ENCODE measurements around the gene ARPC2. TPM values are rescaled to one million over a fixed set of nuclear protein-coding genes. Genes with fewer than 3 reads are reported as not detected.
A peak's percentile ranks its signal among the peaks of the same experiment; 100 is the strongest.

The ARPC2 gene
- polyA plus RNA-seq, 1 donor (not counting 4 experiments of a cell fraction or from before 2014, with no cell fraction given): 1,121 TPM

- DNase-seq (ENCODE audit: low read depth, low spot score) (no peak), FAIRE-seq (no peak)
- no peaks in the 10 kb centered on the region for H3K9me3 ChIP-seq (ENCODE audit: control insufficient read depth, low read depth, low read length)
- peak overlapping the region; percentile 94 for H3K9ac ChIP-seq (ENCODE audit: control insufficient read depth, extremely low read depth, insufficient read depth, low read length)
- peaks cover 39% of the 10 kb centered on the region for H3K4me1 ChIP-seq (ENCODE audit: control insufficient read depth, extremely low read depth, insufficient read depth, low read length)
- peak overlapping the region; percentile 92 for H3K27ac ChIP-seq (ENCODE audit: control insufficient read depth, insufficient read depth, low read length)
- H3K36me3 ChIP-seq (ENCODE audit: control insufficient read depth in 2 of 2, extremely low read depth in 1 of 2, insufficient read depth in 2 of 2, low read length in 2 of 2): peaks cover 4 to 15% of the 10 kb centered on the region in 2 experiments
- H3K27me3 ChIP-seq (ENCODE audit: control insufficient read depth, extremely low read depth, insufficient read depth, low read length): no peaks in the 10 kb centered on the region
- H3K4me3 ChIP-seq (ENCODE audit: control insufficient read depth in 2 of 3, extremely low read depth in 1 of 3, insufficient read depth in 2 of 3, low read depth in 1 of 3, low read length in 3 of 3): peak overlapping the region; percentile 90 to 97 (median 96)
- dilution Hi-C loops (cut with MboI; ENCODE audit: extremely low pct_ligation_motif_present, low sequenced_read_pairs): no loop called here
- H4K20me1 ChIP-seq (ENCODE audit: control insufficient read depth, extremely low read depth, insufficient read depth, low read length): peaks cover 16% of the 10 kb centered on the region
- H2AFZ ChIP-seq (ENCODE audit: control insufficient read depth, low read length): no peak overlapping the region
- no peak for TF ChIP-seq EZH2 (IDR thresholded peaks at IDR 0.05; ENCODE audit: low read length)
- TF ChIP-seq CTCF (optimal IDR thresholded peaks at IDR 0.05 in 1 of 3, IDR thresholded peaks at IDR 0.05 in 1 of 3, conservative IDR thresholded peaks at IDR 0.05 in 1 of 3; ENCODE audit: extremely low read depth in 1 of 3, insufficient read depth in 2 of 3, low read length in 3 of 3): no peak
- H3K79me2 ChIP-seq (ENCODE audit: control insufficient read depth, insufficient read depth, low read length): peaks cover 54% of the 10 kb centered on the region
- peaks cover 4% of the 10 kb centered on the region for H3K9me1 ChIP-seq (ENCODE audit: control insufficient read depth, extremely low read depth, insufficient read depth, low read length)
- H3K4me2 ChIP-seq (ENCODE audit: control insufficient read depth, extremely low read depth, insufficient read depth, low read depth, low read length): peak overlapping the region; percentile 71
Observed at GRCh38 chr2:218217360-218218267, 625 bp downstream of the ARPC2 start.

- H4K20me1 ChIP-seq (ENCODE audit: control insufficient read depth, extremely low read depth, insufficient read depth, low read length): peaks cover 26% of the 10 kb centered on the region
- H3K27me3 ChIP-seq (ENCODE audit: control insufficient read depth, extremely low read depth, insufficient read depth, low read length): no peaks in the 10 kb centered on the region
- H3K4me1 ChIP-seq (ENCODE audit: control insufficient read depth, extremely low read depth, insufficient read depth, low read length): peaks cover 48% of the 10 kb centered on the region
- no peaks in the 10 kb centered on the region for H3K9me3 ChIP-seq (ENCODE audit: control insufficient read depth, low read depth, low read length)
- H3K4me3 ChIP-seq (ENCODE audit: control insufficient read depth in 2 of 3, extremely low read depth in 1 of 3, insufficient read depth in 2 of 3, low read depth in 1 of 3, low read length in 3 of 3): peak overlapping the region; percentile 90 to 97 (median 96)
- dilution Hi-C loops (cut with MboI; ENCODE audit: extremely low pct_ligation_motif_present, low sequenced_read_pairs): no loop called here
- peaks cover 63% of the 10 kb centered on the region for H3K79me2 ChIP-seq (ENCODE audit: control insufficient read depth, insufficient read depth, low read length)
- peaks cover 4% of the 10 kb centered on the region for H3K9me1 ChIP-seq (ENCODE audit: control insufficient read depth, extremely low read depth, insufficient read depth, low read length)
- H2AFZ ChIP-seq (ENCODE audit: control insufficient read depth, low read length): no peak overlapping the region
- peak overlapping the region; percentile 92 for H3K27ac ChIP-seq (ENCODE audit: control insufficient read depth, insufficient read depth, low read length)
- H3K4me2 ChIP-seq (ENCODE audit: control insufficient read depth, extremely low read depth, insufficient read depth, low read depth, low read length): peak overlapping the region; percentile 71
- DNase-seq (ENCODE audit: low read depth, low spot score) (peak; percentile 82), FAIRE-seq (peak; percentile 51)
- H3K9ac ChIP-seq (ENCODE audit: control insufficient read depth, extremely low read depth, insufficient read depth, low read length): peak overlapping the region; percentile 94
- H3K36me3 ChIP-seq (ENCODE audit: control insufficient read depth in 2 of 2, extremely low read depth in 1 of 2, insufficient read depth in 2 of 2, low read length in 2 of 2): peaks cover 4 to 15% of the 10 kb centered on the region in 2 experiments
- TF ChIP-seq CTCF (optimal IDR thresholded peaks at IDR 0.05 in 1 of 3, IDR thresholded peaks at IDR 0.05 in 1 of 3, conservative IDR thresholded peaks at IDR 0.05 in 1 of 3; ENCODE audit: extremely low read depth in 1 of 3, insufficient read depth in 2 of 3, low read length in 3 of 3): no peak
- TF ChIP-seq EZH2 (IDR thresholded peaks at IDR 0.05; ENCODE audit: low read length): no peak
Observed at GRCh38 chr2:218218268-218219185, 1.5 kb downstream of the ARPC2 start.

All from keratinocyte (primary cell).